Stimulated activated CD4-positive, alpha-beta T cell treated with anti-CD3 and anti-CD28 coated beads, TNF-alpha, amount 100 ng/mL, for 1 hour (primary cell): ENCODE measurements around the gene TSN.

Experiments used
- DNase-seq, 3 donors: peaks; one replicate each; pipeline ENCODE4 v3.0.0-alpha.2; 2020; ENCODE audit warnings: low read depth in 3 of 3, low spot score in 1 of 3

The TSN gene

GRCh38 chr2:121741450-121741849 is 14.0 kb upstream of the TSN start:
- no peak for DNase-seq

- DNase-seq: no peak
Observed at GRCh38 chr2:121746071-121746578, 9.3 kb upstream of the TSN start.

DNA sequence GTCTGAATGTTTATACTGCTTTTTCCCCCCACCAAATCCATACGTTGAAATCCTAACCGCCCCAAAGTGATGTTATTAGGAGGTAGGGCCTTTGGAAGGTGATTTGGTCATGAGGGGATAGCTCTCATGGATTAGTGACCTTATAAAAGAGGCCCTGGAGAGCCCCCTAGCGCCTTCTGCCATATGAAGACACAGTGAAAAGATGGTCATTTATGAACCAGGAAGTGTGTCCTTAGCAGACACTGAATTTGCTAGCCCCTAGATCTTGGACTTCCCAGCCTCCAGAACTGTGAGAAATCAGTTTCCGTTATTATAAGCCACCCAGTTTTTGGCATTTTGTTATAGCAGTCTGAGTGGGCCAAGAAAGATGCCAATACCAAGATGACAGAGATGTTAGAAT is 7.2 kb upstream of the TSN start:
- DNase-seq: no peak

GRCh38 chr2:121754851-121755236 is 607 bp upstream of the TSN start:
- no peak for DNase-seq

GRCh38 chr2:121764681-121765228 is 9.3 kb downstream of the TSN start:
- no peak for DNase-seq

GRCh38 chr2:121766624-121767023 is 11.2 kb downstream of the TSN start:
- DNase-seq: no peak

DNA sequence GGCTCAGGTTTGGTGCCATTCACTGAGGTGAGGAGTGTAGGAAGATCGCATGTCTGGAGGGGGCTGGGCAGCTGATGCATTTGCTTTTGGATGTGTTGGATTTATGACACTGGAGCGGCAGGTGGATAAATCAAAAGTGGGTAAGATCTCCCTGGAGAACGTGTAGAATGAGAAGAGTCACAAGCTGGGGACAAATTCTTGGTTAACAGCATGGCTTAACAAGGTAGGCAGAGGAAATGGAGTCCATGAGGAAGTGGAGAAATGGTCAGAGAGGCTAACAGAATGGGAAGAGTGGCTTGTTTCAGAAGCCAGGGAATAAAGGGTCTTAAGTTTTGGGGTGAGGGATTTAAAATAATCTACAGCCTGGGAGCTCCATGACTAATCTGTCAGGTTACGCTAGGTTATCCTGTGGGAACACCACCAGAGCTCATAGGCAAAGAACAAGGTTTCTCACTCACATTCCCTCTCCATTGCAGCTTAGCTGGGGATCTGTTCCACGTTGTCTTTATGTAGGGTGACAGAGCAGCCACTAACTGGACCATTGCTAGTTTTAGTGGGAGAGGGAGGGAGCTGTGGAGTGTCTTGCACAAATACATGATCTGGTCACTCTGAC is 12.8 kb downstream of the TSN start:
- no peak for DNase-seq

- no peak for DNase-seq
Observed at GRCh38 chr2:121771976-121772742, 16.7 kb downstream of the TSN start.

DNA sequence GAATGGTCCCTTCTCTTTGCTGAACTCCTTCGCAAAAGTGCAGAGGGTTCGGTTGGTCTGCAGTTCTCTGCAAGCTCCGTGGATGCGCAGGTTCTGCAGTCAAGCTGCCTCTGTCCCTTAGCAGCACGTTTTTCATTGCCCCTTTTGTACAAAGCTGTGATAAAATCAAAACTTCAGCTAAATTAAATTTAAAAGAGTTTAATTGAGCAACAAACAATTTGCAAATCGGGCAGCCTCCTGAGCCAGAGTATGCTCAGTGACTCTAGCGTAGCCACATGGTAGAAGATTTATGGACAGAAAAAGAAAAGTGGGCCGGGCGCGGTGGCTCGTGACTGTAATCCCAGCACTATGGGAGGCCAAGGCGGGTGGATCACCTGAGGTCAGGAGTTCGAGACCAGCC is 18.8 kb downstream of the TSN start:
- no peak for DNase-seq

- no peak for DNase-seq
Observed at GRCh38 chr2:121776361-121776760, 20.9 kb downstream of the TSN start.

DNA sequence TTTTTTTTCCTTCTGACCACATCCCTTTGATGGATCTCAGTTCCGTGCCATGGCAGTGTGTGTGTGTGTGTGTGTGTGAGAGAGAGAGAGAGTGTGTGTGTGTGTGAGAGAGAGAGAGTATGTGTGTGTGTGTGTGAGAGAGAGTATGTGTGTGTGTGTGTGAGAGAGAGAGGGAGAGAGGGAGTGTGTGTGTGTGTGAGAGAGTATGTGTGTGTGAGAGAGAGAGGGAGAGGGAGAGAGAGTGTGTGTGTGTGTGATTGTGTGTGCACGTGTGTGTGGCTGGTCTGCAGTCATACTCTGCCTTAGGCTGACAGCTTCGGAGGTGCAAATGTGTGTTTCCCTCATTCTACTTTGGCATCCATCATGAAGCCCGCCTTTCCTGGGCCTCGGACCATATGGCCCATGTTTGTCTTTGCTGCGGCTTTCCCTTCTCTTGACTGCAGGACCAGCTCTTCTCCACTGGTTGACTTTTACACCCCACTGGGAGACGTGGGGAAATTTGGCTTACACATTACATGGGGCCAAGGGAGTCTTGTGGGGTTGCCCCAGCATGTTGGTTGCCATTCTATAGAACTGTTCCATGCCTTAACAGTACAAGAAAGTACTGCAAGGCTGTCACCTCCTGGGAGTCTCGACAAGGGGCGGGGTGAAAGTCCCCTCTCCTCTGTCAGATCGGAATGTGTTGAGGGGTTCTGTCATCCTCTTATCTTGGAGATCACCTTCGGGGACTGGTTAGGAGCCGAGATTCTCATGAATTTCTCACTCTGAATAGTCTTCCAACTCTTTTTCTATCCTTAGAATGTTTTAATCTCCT is 21.6 kb downstream of the TSN start:
- no peak for DNase-seq

- DNase-seq: no peak
Observed at GRCh38 chr2:121777699-121778058, 22.2 kb downstream of the TSN start.

DNA sequence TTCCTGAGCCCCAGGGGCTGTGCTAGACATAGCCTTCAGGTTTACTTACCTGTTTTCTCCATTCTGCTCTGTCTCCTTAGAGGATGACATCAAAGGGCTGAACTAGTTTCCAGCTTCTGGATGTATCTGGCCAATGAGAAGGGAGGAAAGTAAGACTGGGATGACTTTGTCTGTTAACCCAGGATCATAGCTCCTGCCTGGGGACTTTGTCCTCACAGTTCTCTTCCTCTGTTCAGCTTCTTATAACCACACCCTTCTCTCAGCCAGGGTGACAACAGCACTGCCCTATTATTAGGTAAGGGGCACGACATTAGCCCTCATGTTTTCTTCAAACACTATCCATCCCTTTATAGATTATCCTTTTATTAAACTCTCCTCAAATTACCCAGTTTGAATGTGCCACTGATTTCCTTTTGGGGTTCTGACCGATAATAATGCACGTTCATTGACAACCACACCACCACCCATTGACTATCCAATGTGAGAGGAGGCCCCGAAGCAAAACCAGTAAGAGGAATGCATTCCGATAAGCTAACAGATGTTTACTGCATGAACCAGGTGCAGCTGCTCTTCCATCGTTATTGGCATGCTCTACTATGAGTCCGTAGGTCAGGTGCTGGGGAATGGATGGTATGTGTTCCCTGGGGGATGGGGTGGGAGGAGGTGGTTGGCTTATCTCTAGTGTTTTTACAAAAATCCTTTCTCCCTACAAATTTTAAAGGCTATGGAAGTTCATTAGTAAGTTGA is 23.5 kb downstream of the TSN start:
- DNase-seq: no peak

GRCh38 chr2:121783180-121783579 is 27.7 kb downstream of the TSN start:
- no peak for DNase-seq

DNA sequence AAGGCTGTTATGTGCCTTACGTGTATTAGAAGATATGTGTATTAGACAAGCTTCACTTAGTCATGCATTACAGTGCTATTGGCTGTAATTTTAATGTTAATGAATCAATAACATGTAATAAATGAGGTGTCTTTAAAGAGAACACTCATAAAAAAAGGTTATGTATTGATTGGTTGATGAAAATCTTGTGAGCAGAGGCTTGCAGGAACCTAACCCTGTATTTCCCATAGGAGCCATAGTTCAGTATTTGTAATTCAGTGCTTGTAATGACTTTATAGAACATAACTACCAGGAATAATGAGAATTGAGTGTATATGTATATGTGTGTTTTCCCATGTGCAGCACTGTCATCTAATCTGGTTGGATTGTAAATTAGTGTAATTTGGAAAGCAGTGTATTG is 33.2 kb downstream of the TSN start:
- DNase-seq: no peak

GRCh38 chr2:121790276-121790956 is 35.0 kb downstream of the TSN start:
- no peak for DNase-seq

GRCh38 chr2:121791290-121791689 is 35.8 kb downstream of the TSN start:
- DNase-seq: no peak

DNA sequence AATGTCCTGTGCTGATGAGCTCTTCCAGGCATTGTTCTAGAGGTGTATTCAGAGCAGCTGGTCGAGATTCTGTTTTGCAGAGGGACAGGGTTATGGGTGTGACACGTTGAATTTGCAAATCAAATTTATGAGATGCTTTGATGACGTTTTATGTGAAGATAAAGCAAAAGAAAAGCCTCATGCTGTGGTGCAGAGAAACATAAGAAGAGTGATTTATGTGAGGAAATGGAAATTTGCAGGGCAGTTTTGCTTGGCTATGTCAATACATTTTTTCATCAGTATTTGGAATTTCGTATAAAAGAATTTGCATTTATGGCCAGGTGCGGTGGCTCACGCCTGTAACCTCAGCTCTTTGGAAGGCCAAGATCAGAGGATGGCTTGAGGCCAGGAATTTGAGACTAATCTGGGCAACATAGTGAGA is 36.4 kb downstream of the TSN start:
- DNase-seq: no peak

DNA sequence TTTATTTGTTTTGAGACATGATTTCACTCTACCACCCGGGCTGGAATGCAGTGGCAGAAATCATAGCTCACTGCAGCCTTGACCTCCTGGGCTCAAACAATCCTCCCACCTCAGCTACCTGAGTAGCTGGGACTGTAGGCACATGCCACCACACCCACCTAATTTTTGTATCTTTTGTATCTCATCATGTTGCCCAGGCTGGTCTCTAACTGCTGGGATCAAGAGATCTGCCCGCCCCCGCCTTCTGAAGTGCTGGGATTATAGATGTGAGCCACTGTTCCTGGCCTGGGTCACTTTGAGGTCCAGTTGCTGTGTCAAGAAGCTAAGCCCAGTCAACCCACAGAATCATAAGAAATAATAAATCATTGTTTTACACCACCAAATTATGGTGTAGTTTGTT is 38.4 kb downstream of the TSN start:
- no peak for DNase-seq

- DNase-seq: no peak
Observed at GRCh38 chr2:121794233-121794632, 38.8 kb downstream of the TSN start.
